ENCODE data around the gene PAPPA.

Gene PAPPA

DNA sequence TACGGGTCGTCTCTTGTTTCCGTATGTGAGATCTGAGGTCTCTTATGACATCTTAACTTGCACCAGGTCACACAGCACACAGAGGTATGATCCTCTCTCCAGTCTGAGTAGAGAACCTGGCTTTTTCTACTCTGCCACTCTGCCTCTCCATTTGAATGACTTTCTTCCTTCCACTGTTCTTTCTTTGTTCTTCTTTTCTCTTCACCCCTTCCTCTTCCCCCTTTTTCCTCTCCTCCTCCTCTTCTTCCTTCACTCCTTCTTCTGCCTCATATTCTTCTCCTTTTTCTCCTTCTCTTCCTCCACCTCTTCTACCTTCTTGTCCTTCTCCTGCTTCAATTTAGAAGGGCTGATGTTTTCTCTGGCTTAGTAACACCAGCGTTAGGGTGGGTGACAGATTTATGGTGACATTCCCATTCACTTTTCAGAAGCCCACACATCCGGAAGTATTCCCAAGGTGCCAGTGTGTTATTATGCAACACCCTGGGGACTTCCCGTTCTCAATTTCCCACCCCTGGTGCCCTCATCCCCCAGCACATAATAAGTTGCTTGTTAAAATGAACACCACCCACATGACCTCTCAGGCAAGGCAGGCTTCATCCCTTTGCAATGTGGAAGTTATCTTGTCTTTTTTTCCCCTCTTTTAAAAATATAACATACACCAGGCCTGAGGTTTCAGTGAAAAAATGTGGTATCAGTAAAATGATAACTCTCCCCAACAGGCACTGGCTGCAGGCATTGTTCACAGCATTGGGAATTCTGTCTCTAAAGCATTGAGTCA, 122.0 kb downstream of the PAPPA start:
- DNase-seq (ENCODE audit: low read depth, low spot score) = no peak

DNA sequence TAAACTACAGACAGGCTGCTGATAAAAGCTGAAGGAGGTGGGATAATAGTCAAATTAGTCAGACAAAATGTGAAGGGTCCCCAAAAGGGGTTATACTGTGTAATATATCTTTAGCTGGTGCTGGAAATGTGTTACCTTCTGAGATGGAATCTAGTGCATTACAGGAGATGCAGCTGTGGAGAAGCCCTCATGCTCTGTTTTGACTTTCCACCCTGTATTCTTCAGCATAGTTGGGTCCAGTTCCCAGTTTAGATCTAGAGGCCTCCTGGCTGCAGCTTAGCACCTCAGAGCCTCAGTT, 122.6 kb downstream of the PAPPA start:
- no peak for DNase-seq (ENCODE audit: low read depth, low spot score)

DNA sequence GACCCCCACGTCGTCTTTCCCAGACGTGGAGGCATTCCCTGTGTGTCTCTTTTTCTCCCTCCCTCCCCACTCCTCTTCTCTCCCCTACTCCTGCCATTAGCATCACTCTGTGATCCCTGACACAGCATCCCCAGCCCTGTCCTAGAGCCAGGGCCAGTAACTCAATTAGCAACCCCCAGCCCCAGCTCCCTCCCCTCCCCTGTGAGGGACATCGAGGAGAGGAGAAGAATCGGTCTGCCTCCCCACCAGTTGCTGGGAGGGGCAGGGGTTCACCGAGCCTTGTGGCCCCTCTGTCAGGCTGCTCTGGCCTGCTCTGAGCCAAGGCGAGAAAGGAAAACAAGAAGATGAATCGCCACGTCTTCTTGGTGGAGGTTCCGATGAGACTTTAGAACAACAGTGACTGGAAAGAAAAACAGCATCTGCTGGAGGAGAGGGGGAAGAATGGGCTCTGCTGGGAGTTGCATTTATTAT, 123.1 kb downstream of the PAPPA start:
- no peak for DNase-seq (ENCODE audit: low read depth, low spot score)

DNA sequence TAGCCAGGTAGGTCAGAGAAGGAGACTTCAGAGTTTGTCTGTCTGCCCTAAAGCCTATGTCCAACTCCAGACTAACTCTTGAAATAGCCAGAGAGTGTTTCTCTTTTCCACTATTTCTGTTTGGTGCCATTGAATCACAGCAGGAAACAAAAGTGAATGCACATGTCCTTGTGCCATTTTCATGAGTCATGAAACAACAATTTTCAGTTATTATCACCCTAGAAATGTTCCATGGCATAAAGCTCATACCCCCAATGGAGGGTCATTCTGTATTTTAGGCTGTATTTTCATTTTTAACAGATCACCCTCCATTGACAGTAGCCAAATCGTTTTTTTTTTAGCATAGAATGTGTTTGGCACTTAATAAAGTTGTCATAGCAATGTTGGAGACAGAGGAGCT, 124.7 kb downstream of the PAPPA start:
- DNase-seq (ENCODE audit: low read depth, low spot score) = no peak

DNA sequence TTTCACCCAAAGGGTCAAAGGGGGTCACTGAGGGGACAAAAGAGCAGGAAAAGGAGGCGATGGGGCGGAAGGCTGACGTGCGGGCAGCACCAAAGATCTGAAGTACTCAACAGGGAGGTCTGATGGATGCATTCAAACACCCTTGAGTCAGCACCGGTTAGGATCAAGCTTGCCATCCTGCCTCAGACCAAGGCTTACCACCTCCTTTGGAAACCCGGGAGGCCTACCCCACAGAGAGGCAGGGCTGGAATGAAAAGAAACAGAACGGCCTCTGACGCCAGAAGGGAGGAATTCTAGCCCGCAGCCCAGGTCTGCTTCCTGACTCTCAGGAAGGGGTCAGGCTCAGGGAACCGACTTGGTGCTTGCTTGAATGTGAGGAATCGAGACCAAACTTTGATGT, 125.6 kb downstream of the PAPPA start:
- no peak for DNase-seq (ENCODE audit: low read depth, low spot score)

DNA sequence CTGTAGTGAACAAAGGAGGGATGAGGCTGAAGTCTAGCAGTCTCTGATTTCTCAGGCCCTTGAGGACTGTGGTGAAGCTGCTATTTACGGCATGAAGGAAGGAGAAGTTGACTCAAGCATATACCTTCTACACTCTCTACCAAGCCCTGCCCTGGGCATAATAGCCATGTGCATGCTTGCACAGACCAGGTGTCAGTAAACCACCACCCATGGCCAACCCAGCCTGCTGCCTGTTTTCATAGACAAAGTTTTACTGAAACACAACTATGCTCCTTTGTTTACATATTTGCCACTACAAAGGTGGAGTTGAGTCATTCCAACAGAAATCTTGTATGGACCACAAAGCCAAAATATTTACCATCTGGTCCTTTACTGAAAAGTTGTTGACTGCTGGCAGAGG, 126.9 kb downstream of the PAPPA start:
- no peak for DNase-seq (ENCODE audit: low read depth, low spot score)

DNA sequence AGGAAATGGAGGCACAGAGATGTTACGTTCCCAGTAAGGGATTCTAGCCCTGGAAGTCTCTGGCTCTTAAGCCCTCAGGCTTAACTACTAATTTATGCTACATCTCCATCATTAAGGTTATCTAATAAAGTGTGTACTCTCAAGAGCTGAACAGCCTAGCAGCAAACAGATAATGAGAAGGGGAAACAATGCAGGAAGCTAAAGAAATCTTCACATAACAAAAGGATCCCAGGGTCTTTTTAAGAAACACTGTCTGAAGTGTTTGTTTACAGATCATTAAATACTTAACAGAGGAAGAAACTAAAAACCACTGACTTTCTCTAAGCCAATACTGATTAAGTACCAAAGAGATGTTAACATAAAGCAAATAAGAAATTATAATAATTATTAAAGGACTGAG, 129.0 kb downstream of the PAPPA start:
- no peak for DNase-seq (ENCODE audit: low read depth, low spot score)

DNA sequence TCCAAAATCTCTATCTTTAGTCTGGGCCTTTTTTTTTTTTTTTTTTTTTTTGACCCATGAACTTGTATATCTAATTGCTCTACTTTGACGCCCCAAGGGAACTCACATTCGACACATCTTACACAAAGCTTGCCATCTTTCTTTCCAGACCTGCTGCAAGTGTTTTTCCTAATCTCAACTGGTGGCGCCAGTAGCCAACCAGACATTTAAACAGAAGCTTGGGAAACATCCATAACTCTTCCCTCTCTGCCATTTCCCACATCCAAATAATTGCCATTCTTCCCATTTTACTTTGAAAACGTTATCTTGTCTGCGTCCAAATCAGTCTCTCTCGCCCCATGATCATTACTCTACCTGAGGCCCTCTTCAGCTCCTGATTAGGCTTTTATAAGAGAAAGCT, 130.9 kb downstream of the PAPPA start:
- DNase-seq (ENCODE audit: low read depth, low spot score) = no peak

DNA sequence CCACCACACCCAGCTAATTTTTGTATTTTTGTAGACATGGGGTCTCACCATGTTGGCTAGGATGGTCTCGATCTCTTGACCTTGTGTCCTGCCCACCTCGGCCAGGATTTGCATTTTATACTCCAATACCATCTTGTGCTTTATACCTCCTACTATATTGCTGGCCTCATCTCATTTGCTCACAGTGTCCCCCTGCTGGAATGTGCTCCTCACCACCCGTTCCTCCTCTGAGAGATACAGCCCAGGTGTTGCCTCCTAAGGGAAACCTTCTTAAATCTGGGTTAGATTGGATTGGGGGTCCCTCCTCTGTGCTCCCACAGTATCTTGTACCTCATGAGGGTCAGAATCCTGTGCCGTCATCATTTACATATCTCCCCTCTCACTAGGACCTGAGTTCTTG, 131.7 kb downstream of the PAPPA start:
- DNase-seq (ENCODE audit: low read depth, low spot score) = no peak

DNA sequence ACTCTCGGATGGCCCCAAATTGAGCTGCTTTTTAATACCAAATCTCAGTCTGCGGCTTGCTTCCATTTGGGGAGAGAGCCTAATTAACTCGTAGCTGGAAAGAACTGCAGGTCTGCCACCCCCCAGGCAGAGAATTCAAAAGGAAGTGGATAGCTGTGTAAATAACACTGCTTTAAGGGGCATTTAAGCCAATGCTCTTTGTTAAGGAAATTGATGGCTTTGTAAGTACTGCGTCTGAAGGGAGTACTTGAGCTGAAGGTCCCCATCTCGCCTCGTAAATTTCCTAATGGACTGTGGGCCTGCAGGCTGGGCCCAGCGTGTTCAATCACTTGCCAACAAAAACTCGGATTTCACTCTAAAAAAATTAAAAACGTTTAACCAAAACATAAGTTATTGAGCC, 132.7 kb downstream of the PAPPA start:
- no peak for DNase-seq (ENCODE audit: low read depth, low spot score)

DNA sequence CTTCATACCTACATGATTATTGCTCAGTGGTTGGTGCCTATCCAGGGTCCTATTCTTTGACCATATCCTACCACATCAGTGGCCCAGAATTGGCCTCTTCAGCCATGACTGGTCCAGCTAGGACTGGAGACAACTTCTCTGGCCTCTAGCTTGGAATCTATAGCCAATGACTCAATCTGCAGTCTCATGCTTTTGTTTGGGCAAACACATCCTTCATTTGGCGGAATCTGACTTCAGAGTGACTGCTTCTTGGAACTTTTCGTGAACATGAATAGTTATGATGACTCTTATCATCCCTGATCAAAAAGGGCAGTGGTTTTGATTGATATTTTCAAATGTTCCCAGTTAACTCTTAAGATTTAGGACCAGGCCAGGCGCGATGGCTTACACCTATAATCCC, 134.1 kb downstream of the PAPPA start:
- no peak for DNase-seq (ENCODE audit: low read depth, low spot score)

DNA sequence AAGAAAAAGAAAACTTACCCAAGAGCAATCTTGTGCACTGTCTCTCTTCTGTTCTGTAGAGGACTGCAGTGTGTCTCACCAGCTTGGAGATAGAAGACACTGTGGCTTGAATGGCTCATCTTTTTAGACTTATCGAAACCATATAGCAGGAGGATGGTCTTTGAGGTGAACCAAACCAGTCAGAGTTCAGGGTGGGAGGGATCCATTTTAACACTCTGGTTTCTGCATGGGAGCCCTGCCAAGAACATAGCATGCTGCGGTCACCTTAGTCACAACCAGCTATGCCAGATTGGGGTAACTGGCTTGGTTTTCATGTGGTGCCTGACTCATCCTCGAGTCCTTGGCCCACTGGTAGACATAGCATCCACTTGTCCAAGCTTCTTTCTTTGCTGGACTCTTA, 135.1 kb downstream of the PAPPA start:
- DNase-seq (ENCODE audit: low read depth, low spot score) = no peak

DNA sequence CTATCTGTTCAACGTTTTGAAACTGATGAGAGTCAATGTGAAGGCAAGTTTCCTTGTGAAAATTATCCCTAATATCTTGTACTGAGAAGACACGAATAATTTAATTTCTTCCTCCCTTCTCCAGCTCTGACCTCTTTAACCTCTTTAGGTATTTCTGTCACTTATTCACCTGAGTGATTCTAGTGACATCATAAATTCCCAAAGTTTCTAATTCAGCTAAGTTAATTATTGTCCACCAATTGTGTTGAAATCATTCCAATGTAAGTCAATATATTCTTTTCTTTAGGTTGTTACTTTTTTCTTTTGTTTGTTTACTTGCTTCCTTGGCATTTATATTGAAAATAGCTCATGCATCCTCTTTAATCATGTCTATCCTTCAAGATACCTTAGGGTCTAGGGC, 143.8 kb downstream of the PAPPA start:
- DNase-seq (ENCODE audit: low read depth, low spot score) = no peak

DNA sequence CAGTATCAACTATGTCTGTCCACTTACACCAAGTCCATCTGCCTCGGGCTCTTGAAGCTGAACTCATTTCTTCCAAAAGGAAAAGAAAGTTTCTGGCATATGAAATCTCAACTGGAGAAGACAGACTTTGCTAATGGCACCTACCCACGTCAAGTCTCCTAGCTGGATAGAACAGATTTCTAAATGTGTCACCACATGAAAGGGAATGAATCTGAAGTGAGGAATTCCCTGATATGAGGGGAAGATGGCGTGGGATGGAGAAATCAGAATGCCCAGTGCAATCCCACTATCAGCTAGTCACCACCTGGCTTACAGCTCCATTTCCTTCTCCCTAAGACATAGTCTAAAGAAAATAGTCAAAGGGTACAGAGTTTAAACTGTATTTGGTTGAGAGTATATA, 144.7 kb downstream of the PAPPA start:
- DNase-seq (ENCODE audit: low read depth, low spot score) = no peak

DNA sequence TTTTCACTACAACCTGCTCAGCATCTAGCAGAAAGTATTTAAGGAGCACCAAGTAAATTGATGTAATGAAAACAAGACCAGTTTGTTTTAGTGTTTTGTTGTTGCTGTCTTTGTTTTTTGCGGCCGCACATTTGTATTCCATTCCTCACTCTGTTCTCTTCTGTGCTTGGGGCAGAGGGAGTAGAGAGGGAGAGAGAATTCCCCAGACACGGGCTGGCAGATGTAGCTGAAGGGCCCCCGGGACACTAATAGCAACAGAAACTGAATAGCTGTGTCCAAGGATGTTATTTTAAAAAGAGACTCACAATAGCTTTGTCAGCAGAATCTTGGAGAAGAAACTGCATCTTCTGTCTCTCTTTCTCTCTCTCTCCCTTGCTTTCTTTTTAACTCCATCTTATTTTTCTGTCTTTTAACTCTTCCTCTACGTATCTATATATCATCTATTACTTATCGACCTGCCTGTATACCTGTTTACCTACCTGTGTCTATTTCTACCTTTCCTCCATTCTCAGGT, 145.3 kb downstream of the PAPPA start:
- DNase-seq (ENCODE audit: low read depth, low spot score) = no peak

DNA sequence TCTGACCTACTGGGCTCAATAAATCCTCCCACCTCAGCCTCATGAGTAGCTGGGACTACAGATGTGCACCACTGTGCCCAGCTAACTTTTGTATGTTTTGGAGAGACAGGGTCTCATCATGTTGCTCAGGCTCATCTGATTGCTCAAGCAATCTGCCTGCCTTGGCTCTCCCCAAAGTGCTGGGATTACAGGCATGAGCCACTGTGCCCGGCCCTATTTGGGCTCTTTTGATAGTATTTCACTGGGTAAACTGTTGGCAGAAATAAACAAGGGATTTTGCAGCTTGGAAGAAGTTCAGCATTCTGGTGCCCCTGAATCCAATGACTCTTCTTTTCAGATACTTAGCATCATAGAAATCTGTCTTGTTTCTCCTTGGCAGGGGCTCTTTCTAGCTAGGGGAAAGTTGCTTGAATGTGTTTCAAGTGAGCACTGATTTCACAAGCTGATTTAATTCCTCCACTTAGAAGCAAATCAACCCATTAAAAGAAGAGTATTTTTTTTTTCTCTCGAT, 146.8 kb downstream of the PAPPA start:
- no peak for DNase-seq (ENCODE audit: low read depth, low spot score)

DNA sequence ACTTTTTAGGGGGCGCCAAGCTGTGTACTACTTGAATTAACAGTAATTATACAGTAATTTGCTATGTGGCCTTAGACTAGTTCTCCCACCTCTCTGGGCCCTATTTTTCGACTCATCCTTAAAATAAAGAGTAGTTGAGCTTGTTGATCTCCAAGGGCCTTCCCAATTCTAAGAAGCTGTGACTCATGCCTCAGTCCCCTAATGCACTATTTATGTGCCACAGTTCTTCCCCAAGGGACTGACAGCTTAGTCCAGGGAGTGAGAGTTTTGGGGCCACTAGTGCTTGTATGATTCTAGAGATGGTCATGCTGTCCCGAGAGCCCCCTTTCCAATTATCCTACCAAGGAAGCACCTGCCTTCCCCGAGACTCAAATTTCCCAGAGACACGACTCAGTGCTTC, 149.7 kb downstream of the PAPPA start:
- no peak for DNase-seq (ENCODE audit: low read depth, low spot score)

DNA sequence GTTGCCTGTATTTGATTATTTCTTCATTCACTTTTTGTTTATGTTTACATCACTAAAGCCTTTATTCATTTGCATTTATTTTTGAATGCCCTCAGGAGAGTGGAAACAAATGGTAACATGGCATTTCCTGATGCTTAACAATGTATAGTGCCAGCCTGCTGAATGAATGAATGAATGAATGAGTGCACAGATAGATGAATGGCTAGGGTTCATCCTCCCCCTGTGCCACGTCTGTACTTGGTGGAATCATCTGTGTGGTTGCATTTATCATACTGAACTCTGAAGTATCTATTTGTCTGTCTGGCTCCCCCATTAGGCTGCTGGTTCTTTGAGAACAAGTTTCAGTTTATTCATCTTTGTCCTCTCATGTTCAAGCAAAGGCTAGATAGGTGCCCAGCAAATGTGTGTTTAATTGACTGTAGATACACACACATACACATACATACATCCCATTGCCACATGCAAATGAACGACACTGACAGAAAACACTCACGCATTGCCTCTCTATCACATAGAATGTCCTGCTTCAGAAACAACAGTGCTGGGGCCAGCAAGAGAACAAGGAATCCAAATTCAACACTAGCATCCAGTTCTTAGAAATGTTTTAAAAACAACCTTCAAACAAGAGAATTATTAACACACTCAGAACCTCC, 150.4 kb downstream of the PAPPA start:
- DNase-seq (ENCODE audit: low read depth, low spot score) = no peak

DNA sequence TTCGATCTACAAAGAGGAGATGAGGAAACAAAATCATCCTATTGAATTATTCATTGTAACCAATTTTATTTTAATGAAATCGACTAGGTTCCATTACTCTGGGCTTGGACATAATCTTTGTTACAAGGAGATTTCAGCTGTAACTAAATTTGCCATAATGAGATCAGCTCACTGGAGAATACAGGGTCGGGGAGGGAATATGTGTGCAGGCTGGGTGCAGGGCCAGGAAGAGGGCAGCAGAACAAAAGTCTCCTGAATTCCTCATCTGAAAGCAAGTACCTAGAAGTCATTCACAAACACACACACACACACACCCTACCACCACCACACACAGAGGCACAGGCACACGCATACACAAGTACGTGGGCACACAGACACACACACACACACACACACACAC, 151.2 kb downstream of the PAPPA start:
- DNase-seq (ENCODE audit: low read depth, low spot score) = no peak

DNA sequence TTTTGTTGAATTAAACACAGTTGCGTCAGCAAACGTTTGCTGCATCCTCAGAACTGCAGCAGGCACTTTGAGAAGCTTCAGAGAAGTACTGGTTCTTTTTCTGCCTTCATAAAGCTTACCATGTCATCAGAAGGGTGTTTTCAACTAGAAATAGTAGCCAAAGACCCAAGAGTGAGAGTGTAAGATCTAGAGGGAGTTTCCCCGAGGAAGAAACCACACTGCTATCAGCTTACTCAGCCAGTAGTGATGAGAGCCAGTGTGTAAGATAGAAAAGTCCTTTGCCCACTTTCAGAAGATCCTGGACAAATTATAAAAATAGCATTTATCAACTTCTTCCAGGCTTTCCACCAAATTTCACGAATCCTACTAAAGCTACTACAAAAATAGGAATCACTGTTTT, 154.5 kb downstream of the PAPPA start:
- no peak for DNase-seq (ENCODE audit: low read depth, low spot score)

DNA sequence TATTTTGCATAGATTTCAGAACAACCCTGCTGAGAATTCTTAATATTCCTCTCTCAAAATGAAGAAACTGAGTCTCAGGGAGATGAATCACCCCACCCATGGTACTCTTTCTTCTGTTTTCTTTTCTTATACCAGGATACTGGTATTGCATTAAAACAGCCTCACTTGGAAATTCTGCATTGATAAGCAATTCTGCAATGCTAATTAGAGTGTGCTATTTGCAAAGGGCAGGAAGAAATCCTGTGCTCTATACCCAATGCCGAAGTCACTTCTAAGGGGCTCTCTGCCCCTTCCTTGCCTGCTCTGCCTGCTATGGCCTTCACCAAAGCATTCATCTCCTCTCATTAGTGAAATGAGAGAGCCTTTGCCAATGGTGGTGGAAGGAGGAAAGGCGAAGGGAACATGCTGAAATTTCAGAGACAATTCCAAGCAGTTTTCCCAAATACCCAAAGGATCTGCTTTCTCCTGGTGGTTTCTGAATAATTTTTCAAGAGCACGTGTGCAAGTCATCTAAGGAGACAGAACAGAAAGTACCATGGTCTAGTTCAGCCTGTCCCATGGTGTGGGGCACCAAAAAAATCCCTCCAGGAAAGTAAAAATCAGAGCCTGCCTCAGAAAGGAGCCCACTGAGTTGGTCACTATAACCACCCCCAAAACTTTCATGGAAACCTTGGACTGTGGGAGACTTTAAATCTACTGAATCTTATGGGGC, 156.5 kb downstream of the PAPPA start:
- DNase-seq (ENCODE audit: low read depth, low spot score) = no peak

DNA sequence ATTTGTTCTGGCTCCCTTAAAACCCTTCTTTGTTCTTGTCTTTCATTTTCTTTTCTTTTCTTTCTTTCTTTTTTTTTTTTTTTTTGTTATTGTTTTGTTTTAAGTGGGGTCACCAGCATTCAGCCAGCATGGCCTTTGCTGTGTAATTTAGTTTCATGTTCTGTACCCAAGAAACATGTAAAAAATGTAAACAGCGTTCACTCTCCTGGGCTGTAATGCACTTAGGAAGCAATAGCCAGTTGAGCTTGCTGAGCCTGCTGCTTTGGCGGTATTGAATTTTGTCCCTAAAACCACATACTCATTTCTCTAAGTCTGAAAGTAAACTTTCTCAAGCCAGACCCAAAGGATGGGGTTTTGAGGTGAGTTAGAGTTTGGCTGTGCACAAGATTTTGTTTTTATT, 158.6 kb downstream of the PAPPA start:
- DNase-seq (ENCODE audit: low read depth, low spot score) = no peak

DNA sequence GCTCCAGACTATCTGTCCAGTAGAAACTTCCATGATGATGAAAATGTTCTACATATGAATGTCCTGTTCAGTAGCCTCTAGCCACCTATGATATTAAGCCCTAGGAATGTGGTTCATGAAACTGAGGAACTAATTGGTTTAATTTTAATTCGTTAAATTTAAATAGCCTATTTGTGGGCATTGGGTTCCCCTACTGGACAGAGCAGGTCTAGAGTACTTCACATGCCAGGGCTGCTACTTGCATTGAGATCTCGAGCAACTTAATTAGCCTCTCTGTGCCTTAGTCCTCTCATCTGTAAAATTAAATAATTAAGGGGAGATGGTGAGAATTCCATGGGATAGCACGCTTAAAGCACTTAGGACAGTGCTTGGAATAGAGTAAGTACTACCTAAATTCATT, 160.0 kb downstream of the PAPPA start:
- no peak for DNase-seq (ENCODE audit: low read depth, low spot score)

Measured in activated naive CD8-positive, alpha-beta T cell treated with anti-CD3 and anti-CD28 coated beads, Interleukin-2, amount 50 U/mL, for 16 hours (primary cell).